ENCODE measurements around the gene TINAGL1. TPM values are rescaled to one million over a fixed set of nuclear protein-coding genes. Genes with fewer than 3 reads are reported as not detected.

TINAGL1 gene
- total and polyA plus RNA-seq, 10 of the 15 experiments (the other 5 are each of a cell fraction or from before 2014, with no cell fraction given) = 0.20 to 0.49 (median 0.23) TPM; not detected in 7

DNA sequence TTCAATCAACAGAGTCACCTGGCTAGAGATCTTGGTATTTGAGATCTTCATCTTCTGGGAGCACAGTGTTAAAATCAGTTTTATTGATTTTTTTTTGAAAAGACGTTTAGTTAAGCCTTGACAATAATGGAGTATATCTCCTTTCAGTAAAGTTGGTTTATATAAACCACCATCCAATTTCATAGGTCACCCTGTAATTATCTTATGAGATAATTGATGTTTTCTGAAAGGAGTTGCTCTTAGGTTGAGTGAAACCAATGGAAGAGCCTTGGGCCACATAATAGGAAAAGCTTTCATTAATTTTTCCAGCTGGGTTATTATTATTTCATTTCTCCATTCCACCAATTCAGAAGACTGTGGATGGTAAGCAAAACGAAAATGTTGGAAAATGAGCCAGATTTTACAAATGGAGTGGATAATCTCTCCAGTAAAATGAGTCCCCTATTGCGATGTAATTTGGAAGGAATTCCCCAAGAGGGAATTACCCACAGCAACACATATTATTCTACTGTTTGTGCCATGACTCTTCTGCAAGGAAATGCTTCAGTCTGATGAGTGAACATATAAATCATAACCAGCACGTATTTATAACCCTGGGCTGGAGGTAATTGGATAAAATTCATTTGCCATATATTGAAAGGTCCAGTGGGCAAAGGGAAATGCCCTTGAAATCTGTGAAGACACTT, 46.2 kb upstream of the TINAGL1 start (continued):
- TF ChIP-seq KLF5 (IDR thresholded peaks at IDR 0.05; ENCODE audit: partially characterized antibody) (no peak), PAX8 (IDR thresholded peaks at IDR 0.05) (no peak), DPF2 (IDR thresholded peaks at IDR 0.05) (no peak), RB1 (IDR thresholded peaks at IDR 0.05; ENCODE audit: borderline replicate concordance) (no peak), MTA3 (IDR thresholded peaks at IDR 0.05; ENCODE audit: borderline replicate concordance, low read length) (no peak)

DNA sequence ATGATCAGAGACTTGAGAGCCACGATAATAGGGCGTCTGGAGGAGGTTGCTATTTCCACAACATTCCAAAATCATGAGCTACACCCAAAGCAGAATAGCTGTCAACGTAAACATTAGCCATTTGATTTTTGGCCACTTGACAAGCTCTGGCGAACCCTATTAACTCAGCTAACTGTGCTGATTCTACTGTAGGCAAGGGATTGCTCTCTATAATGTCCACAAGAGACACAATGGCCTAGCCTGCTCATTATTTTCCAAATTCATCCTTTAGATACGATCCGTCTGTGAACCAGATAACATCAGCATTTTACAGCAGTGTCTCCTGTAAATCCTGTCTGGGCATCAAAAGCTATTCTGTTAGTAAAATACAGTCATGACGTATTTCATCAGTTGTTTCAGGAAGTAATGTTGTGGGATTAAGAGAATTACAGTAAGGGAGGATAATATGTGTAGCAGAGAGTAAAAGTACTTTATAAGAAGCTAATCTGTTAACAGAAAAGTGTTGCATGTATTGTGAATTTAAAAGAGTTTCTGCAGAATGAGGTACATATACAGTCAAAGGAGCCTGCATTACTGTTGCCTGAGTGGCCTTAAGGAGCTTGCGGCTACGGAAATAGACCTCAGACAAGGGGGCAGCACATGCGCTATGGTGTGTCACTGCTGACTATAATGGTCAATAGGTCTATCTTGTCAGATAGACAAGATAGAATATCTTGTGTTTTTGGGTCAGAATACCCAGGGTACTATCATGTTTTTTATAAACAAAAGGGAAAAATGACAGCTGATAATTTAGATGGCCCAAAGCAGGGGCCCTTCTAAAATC, 44.9 kb upstream of the TINAGL1 start:
- Histone ChIP-seq H3K27ac (ENCODE audit: control insufficient read depth, insufficient read depth) (no peak overlapping the region), H2AFZ (ENCODE audit: control insufficient read depth, low read depth, low read length) (no peak overlapping the region), H3K9me3 (replicated peaks; ENCODE audit: control insufficient read depth, insufficient read depth, low read length) (no peaks in the 10 kb centered on the region), H3K4me2 (ENCODE audit: control insufficient read depth, insufficient read depth) (no peak overlapping the region), H3K4me1 (ENCODE audit: control insufficient read depth, insufficient read depth, low read length) (no peaks in the 10 kb centered on the region), H3K79me2 (ENCODE audit: control insufficient read depth, insufficient read depth, low read length) (no peaks in the 10 kb centered on the region), H3K9ac (ENCODE audit: control insufficient read depth, insufficient read depth, low read length) (no peak overlapping the region), H4K20me1 (ENCODE audit: control insufficient read depth, insufficient read depth) (no peaks in the 10 kb centered on the region), H3K36me3 (ENCODE audit: control insufficient read depth in 2 of 2, insufficient read depth in 2 of 2, low read length in 1 of 2) (no peaks in the 10 kb centered on the region), H3K4me3 (no peak overlapping the region), H3K27me3 (replicated peaks in 1 of 2; ENCODE audit: control insufficient read depth in 2 of 2, insufficient read depth in 2 of 2, low read length in 1 of 2) (no peaks in the 10 kb centered on the region; a peak in 1 of 4 replicates)
- DNase-seq (ENCODE audit: low read depth, low spot score) (no peak), ATAC-seq (no peak), FAIRE-seq (no peak)
- BruUV-seq (replicated peaks) = no TSS peak
- in situ Hi-C loops (cut with MboI) = no loop called here
- WGBS (ENCODE audit: insufficient coverage, insufficient replicate concordance, low lambda C conversion rate, missing lambda C conversion rate) = 45% methylated on average over 10 of the region's 10 CpGs
- ChIA-PET SMC1A (ENCODE audit: uncharacterized antibody, unreplicated experiment) (interaction anchor here (0.6 to 1.9 kb wide), 13 partner anchors 8 to 244 kb away, joined by 3 to 9 read pairs (median 4); no protein-coding TSS in a partner anchor), POLR2A (interaction anchor here (0.5 to 1.4 kb wide), 7 partner anchors 10 to 70 kb away, joined by 3 to 5 read pairs (median 4); no protein-coding TSS in a partner anchor), RAD21 (ENCODE audit: unreplicated experiment) (interaction anchor here (1.0 to 1.6 kb wide), 2 partner anchors 16 to 18 kb away, joined by 4 read pairs; no protein-coding TSS in a partner anchor), CTCF (interaction anchor here (0.7 to 4.0 kb wide), 10 partner anchors 8 to 136 kb away, joined by 3 to 25 read pairs (median 4); no protein-coding TSS in a partner anchor)
- no peak for TF ChIP-seq SP1 (IDR thresholded peaks at IDR 0.05; ENCODE audit: low read depth, low read length)
- no peak for TF ChIP-seq HDAC6 (IDR thresholded peaks at IDR 0.05; ENCODE audit: unreplicated experiment)
- TF ChIP-seq, protein P1, sequence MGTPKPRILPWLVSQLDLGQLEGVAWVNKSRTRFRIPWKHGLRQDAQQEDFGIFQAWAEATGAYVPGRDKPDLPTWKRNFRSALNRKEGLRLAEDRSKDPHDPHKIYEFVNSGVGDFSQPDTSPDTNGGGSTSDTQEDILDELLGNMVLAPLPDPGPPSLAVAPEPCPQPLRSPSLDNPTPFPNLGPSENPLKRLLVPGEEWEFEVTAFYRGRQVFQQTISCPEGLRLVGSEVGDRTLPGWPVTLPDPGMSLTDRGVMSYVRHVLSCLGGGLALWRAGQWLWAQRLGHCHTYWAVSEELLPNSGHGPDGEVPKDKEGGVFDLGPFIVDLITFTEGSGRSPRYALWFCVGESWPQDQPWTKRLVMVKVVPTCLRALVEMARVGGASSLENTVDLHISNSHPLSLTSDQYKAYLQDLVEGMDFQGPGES (IDR thresholded peaks at IDR 0.05) = no peak
- TF ChIP-seq, protein P2, sequence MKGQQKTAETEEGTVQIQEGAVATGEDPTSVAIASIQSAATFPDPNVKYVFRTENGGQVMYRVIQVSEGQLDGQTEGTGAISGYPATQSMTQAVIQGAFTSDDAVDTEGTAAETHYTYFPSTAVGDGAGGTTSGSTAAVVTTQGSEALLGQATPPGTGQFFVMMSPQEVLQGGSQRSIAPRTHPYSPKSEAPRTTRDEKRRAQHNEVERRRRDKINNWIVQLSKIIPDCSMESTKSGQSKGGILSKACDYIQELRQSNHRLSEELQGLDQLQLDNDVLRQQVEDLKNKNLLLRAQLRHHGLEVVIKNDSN (IDR thresholded peaks at IDR 0.05; ENCODE audit: borderline replicate concordance, extremely low read length, insufficient read depth, low read depth, low read length) = no peak
- TF ChIP-seq RCOR1 (conservative IDR thresholded peaks at IDR 0.05; ENCODE audit: low read depth, low read length) = no peak
- no peak for TF ChIP-seq ZNF622 (IDR thresholded peaks at IDR 0.05)
- no peak for TF ChIP-seq LARP7 (IDR thresholded peaks at IDR 0.05)
- TF ChIP-seq POLR2AphosphoS5 (IDR thresholded peaks at IDR 0.05; ENCODE audit: low read length) = no peak
- TF ChIP-seq, protein P3, sequence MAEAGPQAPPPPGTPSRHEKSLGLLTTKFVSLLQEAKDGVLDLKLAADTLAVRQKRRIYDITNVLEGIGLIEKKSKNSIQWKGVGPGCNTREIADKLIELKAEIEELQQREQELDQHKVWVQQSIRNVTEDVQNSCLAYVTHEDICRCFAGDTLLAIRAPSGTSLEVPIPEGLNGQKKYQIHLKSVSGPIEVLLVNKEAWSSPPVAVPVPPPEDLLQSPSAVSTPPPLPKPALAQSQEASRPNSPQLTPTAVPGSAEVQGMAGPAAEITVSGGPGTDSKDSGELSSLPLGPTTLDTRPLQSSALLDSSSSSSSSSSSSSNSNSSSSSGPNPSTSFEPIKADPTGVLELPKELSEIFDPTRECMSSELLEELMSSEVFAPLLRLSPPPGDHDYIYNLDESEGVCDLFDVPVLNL (IDR thresholded peaks at IDR 0.05; ENCODE audit: low read depth, low read length) = no peak
- intact Hi-C loops (cut with micrococcal nuclease; ENCODE audit: unreplicated experiment) = no loop called here

Data from GM12878 (cell line).